Measurements from ENCODE around the gene MAST4.
A peak's percentile ranks its signal among the peaks of the same experiment; 100 is the strongest.

MAST4 gene

GRCh38 chr5:67198917-67199316 is 602.7 kb downstream of the MAST4 start:
- no peak for DNase-seq

- no peak for DNase-seq
These were observed 603.7 kb downstream of the MAST4 start for GRCh38 chr5:67199859-67200258.

DNA sequence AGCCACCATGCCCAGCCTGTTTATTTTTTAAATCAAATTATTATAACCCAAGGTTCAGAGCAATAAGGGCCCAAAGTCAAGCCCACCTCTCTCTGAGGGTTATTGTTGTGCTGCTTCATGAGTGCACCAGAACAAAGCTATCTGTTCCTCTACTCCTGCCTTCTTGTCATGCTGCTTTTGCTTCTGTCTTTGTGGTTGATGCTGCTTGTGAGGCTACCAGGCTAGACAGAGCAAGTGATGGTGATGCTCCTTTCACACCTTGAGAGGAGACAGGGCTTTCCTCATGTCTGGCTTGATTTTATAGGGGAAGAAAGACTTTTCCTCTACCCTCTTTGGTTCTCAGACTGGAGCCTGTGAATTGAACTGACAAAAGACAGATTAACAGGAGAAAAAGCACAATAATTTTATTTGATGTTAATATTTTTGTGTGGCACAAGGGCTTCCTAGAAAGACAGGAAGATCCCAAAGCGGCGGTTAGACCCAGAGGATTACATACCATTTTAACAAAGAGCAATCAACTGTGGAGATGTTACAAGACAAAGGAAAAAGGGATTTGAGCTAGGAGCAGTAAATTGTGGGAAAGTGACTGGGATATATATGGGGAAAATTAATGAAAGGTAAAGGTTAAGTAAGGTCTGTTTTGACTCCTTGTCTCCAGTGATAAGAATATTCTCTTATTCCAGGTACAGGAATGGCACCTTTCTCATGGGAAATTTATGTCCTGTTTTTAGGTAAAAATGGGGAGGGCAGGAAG is 604.8 kb downstream of the MAST4 start:
- no peak for DNase-seq

GRCh38 chr5:67201897-67202549 is 605.8 kb downstream of the MAST4 start:
- no peak for DNase-seq

GRCh38 chr5:67202828-67203227 is 606.6 kb downstream of the MAST4 start:
- no peak for DNase-seq

DNA sequence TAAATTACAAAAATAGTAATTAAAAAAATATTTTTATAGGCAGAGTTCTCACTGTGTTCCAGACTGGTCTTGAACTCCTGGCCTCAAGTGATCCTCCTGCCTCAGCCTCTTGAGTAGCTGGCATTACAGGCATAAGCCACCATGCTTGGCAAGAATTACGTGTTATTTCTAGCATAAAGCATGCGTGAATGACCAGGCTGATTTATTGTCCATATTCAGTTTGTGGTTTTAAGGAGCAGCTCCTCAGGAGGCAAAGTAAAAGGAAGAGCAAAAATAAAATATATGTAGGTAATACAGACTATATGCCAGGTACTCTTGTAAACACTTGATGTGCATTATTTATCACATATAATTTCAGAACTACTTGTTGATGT is 607.5 kb downstream of the MAST4 start:
- no peak for DNase-seq

- no peak for DNase-seq
These were observed 608.6 kb downstream of the MAST4 start for GRCh38 chr5:67204821-67205220.

- DNase-seq = no peak
These were observed 609.8 kb downstream of the MAST4 start for GRCh38 chr5:67205981-67206380.

DNA sequence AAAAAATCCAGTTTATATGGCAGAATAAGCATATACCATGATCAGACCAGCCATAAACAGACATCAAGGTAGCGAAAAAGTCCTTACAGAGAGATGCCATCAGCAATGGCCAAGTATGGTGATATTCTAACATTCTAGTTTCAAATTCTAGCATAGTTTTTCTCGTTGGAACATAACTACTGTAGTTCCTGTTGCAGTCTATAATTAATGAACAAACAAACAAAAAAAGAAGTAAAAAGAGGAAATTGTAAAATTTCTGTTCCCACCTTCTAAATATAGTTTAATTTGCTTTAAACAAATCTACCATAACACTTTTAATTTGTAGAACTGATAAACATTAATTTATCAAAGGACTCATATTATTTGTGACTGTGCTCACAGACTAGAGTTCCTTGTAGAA is 610.3 kb downstream of the MAST4 start:
- no peak for DNase-seq

- DNase-seq = peak; percentile 93
These were observed 610.7 kb downstream of the MAST4 start for GRCh38 chr5:67206929-67207328.

DNA sequence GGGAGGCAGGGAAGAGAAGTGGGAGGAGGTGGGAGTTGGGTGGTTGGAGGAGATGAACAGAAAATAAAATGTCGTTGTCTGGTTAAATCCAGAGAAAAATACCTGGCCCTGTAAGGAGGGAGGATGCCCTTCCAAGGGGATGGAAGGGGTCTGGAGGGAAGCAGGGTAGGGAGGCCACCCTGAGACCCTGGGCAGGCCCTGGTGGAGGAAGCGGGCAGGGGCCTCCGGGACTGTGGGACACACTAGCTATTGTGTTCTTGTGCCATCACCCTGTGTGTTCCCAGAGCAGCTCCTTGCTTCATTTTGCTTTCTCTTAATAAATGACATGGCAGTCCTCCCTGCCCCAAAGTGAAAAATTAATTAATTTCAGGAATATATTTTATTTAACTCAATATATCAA is 612.2 kb downstream of the MAST4 start:
- DNase-seq = no peak

- peak; percentile 72 for DNase-seq
These were observed 613.1 kb downstream of the MAST4 start for GRCh38 chr5:67209141-67209771.

DNA sequence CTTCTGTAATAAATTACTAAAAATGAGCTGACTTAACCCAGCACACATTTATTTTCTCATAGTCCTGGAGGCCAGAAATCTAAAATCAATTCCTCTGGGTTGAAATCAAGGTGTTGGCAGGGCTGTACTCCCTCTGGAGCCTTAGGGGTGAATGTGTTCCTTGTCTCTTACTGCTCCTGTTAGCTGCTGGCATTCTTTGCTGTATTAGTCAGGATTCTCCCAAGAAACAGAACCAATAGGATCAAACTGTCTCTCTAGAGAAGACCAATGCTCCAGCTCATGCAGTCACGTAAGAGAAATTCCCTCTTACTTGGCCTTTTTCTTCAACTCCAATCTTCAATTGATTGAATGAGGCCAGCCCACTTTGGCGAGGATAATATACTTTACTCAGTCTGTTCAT is 615.7 kb downstream of the MAST4 start:
- DNase-seq = no peak

DNA sequence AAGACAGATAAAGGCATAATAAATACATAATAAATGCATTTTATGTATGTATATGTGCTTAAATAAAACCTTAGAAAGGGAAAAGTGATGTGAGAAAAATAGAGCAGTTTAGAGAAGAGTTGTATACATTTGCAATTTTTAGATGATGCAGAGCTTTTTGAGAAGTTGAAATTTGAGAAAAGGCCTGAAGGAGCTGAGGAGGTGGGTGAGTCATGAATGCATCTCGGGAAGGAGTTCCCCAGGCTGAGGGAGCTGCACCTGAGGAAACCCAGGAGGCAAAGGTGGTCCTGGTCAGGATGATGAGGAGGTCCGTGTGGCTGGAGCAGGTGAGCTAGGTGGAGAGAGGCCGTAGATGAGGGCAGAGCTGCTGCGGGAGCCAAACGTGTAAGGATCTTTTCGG is 617.8 kb downstream of the MAST4 start:
- no peak for DNase-seq

DNA sequence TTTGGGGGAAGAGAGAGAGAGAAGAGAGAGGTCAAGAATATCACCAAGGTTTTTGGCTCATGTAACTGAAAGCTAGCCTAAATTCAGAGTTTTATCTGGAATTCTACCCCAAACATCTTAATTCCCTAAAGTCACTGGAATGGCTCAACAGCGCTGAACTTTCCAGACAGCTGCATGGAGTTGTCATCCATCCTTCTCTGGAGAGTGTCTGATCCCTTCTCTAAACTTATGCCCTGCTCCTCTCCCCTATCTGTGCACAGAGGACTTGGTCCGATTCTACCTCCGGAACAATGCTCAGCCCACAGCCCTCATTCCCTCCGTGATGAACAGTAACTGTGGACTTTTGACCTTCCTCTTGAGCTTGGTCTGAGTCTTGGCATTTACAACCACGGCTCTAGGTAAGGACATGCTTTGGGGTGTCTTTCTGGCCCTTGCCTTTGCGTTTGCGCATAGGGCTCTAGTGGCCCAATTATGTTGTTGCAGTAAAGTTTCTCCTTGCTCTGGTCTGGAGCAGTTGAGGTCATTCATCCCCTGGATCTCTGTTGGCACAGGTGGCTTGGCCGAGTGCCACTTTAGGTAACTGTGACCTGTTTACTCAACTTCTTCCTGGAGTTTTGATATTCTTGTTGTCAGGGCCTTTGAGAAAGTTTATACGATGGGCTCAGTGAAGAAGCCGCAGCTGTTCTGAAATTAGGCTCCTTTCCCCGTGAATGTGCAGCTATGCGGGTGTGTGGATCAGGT is 618.7 kb downstream of the MAST4 start:
- no peak for DNase-seq

DNA sequence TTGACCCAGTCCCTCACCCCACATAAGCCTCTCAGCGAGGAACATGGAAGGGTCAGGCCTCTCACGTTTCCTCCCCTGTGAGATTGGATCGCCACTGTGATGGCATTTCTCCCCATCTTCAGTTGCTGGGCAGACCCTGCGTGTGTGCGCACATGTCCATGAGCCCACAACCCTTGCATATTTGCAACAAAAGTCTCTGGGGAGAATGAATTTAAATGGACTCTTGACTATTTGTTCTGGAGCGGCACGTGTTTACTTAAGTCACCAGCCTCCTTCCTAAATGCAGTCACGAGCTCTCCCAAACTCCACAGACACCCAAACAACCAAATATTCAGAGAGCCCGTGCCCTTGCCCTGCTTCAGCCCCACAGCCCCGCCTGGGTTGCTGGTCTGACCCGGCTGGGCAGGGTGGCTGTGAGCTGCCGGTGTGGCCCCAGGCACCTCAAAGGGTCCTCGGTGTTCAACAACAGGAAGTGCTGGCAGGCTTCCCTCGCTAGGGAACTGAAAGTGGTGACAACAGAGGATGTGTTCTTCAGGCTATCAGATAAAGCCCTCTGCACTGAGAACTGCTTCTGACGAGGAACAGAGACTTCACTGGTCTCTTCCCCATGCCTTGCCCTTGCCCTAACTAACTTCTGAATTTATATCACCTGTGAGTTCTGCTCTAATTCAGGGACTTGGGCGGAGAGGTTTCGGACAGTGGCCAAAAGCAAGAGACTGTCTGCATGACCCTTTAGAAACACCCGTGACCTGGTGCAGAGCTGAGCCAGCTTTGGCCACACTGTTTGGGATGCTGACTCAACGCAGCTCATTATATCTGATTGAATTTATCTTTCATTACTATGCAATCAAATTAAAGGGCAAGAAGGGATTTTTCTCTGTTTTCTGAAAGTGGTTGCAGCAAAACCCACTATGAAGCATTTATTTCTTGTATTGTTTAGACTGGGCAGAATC is 619.6 kb downstream of the MAST4 start:
- peak; percentile 71 for DNase-seq

DNA sequence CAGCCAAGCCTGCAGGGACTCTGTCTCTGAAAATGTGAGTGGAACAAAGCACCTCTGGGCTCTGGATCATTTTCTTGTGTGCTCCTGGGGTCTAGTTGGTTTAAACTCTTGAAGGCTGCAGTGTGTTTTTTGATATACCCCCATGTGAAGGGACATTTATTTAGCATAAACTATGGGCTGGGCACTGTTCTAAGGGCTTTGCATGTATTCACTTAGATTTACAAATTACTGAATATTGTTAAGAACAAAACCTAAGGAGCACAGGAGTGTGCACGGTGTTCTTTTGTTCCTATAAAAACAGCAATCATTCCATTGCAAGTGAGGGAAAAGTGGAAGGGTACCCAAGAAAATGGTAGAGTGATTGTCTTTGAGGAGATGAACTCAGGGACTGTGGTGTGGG is 620.4 kb downstream of the MAST4 start:
- no peak for DNase-seq

Measured in central memory CD4-positive, alpha-beta T cell (primary cell).